T follicular helper cell (primary cell): ENCODE results near the gene BGLAP.

ENCODE experiments used
- DNase-seq: peaks from one replicate; pipeline ENCODE4 v3.0.0-alpha.2; 2020; ENCODE audit warnings: low read depth

Gene BGLAP

GRCh38 chr1:156258859-156259258, 16.9 kb downstream of the BGLAP start:
- DNase-seq, result no peak

GRCh38 chr1:156259805-156260204, 17.8 kb downstream of the BGLAP start:
- no peak for DNase-seq

GRCh38 chr1:156260896-156261295, 18.9 kb downstream of the BGLAP start:
- DNase-seq, result no peak

GRCh38 chr1:156262461-156263287, 20.7 kb downstream of the BGLAP start:
- no peak for DNase-seq

- DNase-seq, result no peak
Measured at GRCh38 chr1:156263288-156263655, 21.3 kb downstream of the BGLAP start.

- DNase-seq, result no peak
Measured at GRCh38 chr1:156266051-156266450, 24.1 kb downstream of the BGLAP start.

- DNase-seq, result no peak
Measured at GRCh38 chr1:156268336-156268735, 26.4 kb downstream of the BGLAP start.

GRCh38 chr1:156270314-156270713, 28.3 kb downstream of the BGLAP start:
- DNase-seq, result no peak

- DNase-seq, result no peak
Measured at GRCh38 chr1:156276532-156276931, 34.5 kb downstream of the BGLAP start.

- DNase-seq, result no peak
Measured at GRCh38 chr1:156276966-156277381, 35.0 kb downstream of the BGLAP start.

- DNase-seq, result no peak
Measured at GRCh38 chr1:156279837-156280236, 37.9 kb downstream of the BGLAP start.

GRCh38 chr1:156281281-156281680, 39.3 kb downstream of the BGLAP start:
- no peak for DNase-seq

GRCh38 chr1:156281693-156282478, 39.9 kb downstream of the BGLAP start:
- no peak for DNase-seq

GRCh38 chr1:156282479-156283222, 40.7 kb downstream of the BGLAP start, which contains the start of gene SMG5:
Gene SMG5 (minus strand): TSS chr1:156282825. CDS start chr1:156282680, 145 bp downstream.
- DNase-seq, result peak; percentile 96

- DNase-seq, result no peak
Measured at GRCh38 chr1:156283521-156283920, 41.5 kb downstream of the BGLAP start.

GRCh38 chr1:156284112-156284511, 42.1 kb downstream of the BGLAP start, which contains the start of gene TMEM79:
Gene TMEM79 (plus strand): TSS chr1:156284325. CDS start chr1:156285227, 902 bp downstream.
- DNase-seq, result no peak

GRCh38 chr1:156284757-156285156, 42.8 kb downstream of the BGLAP start:
- DNase-seq, result no peak

- no peak for DNase-seq
Measured at GRCh38 chr1:156285437-156285836, 43.5 kb downstream of the BGLAP start.

- DNase-seq, result no peak
Measured at GRCh38 chr1:156286061-156286460, 44.1 kb downstream of the BGLAP start.

- DNase-seq, result no peak
Measured at GRCh38 chr1:156289857-156290256, 47.9 kb downstream of the BGLAP start.

GRCh38 chr1:156291226-156292061, 49.5 kb downstream of the BGLAP start:
- DNase-seq, result no peak
